Loucy (cell line): Measurements from ENCODE around the gene EMSY.

ENCODE experiments used
- EZH2phosphoT487 ChIP-seq: fragments of 200-600 bp; IDR thresholded peaks from 2 replicates; pipeline ENCODE4 v1.6.1; 2018; ENCODE audit warnings: antibody characterized with exemption, mild to moderate bottlenecking, moderate library complexity, borderline replicate concordance
- TF ChIP-seq, protein P1 (sequence below): fragments of 200-600 bp; sonication (generic); conservative IDR thresholded peaks from 2 replicates; pipeline ENCODE4 v1.5.1; 2014; ENCODE audit warnings: mild to moderate bottlenecking, antibody characterized with exemption, low read length

DNA sequence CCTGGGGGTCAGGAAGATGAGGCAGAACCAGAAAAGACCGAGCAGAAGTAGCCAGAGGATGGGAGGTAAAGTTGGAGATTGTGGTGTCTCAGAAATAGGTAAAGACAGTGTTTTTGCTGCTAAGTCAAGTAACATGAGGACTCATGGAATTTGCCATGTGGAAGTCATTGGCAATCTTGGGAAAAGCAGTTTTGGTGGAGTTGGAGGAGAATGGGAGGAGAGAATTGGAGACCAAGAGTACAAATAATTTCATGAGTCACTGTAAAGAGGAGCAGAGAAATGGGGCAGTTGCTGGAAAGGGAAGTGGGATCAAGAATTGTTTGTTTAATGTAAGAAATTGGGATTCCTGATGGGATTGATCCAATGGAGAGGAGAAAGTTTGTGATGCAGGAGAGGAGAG lies 114.1 kb downstream of the EMSY start:
- TF ChIP-seq, protein P1, sequence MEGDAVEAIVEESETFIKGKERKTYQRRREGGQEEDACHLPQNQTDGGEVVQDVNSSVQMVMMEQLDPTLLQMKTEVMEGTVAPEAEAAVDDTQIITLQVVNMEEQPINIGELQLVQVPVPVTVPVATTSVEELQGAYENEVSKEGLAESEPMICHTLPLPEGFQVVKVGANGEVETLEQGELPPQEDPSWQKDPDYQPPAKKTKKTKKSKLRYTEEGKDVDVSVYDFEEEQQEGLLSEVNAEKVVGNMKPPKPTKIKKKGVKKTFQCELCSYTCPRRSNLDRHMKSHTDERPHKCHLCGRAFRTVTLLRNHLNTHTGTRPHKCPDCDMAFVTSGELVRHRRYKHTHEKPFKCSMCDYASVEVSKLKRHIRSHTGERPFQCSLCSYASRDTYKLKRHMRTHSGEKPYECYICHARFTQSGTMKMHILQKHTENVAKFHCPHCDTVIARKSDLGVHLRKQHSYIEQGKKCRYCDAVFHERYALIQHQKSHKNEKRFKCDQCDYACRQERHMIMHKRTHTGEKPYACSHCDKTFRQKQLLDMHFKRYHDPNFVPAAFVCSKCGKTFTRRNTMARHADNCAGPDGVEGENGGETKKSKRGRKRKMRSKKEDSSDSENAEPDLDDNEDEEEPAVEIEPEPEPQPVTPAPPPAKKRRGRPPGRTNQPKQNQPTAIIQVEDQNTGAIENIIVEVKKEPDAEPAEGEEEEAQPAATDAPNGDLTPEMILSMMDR = no peak
- TF ChIP-seq EZH2phosphoT487 = no peak
